ENCODE results near the gene DNAJC12. TPM values are rescaled to one million over a fixed set of nuclear protein-coding genes. Genes with fewer than 3 reads are reported as not detected.
"Not testable (repeated sequence)": the region's sequence is repeated elsewhere in the genome, so short reads cannot be mapped to it uniquely, and the experiment has no call there.

DNAJC12 gene
- total and polyA plus RNA-seq, 5 donors from 2014 or later: 0.43 to 0.61 TPM; not detected in 3

GRCh38 chr10:67836972-67837371 lies 1.0 kb downstream of the DNAJC12 start:
- no peak overlapping the region for H3K27ac Mint-ChIP-seq
- H3K4me1 Mint-ChIP-seq: peaks cover 0 to 5% (median under 1%) of the 10 kb centered on the region in 4 donors
- no peaks in the 10 kb centered on the region for H3K27me3 ChIP-seq (ENCODE audit: control insufficient read depth, insufficient read depth, low read length)
- no peak overlapping the region for H3K4me3 ChIP-seq (ENCODE audit: low read depth, low read length)
- no peak overlapping the region for H3K4me3 Mint-ChIP-seq
- peaks cover 18% of the 10 kb centered on the region for H3K27me3 Mint-ChIP-seq
- no peaks in the 10 kb centered on the region for H3K36me3 ChIP-seq (ENCODE audit: control insufficient read depth, insufficient read depth, low read length)
- peaks cover 3% of the 10 kb centered on the region for H3K36me3 Mint-ChIP-seq
- no peak for ATAC-seq (ENCODE audit: low read depth in 2 of 2)
- no peak overlapping the region for H3K27ac ChIP-seq (ENCODE audit: insufficient read depth, low read length, poor library complexity, severe bottlenecking)
- H3K4me1 ChIP-seq (ENCODE audit: control insufficient read depth, insufficient read depth, low read length, poor library complexity, severe bottlenecking): no peaks in the 10 kb centered on the region
- no peak for DNase-seq
- H3K9me3 ChIP-seq (ENCODE audit: control insufficient read depth in 2 of 2, low read length in 2 of 2): peaks cover 0 to 4% of the 10 kb centered on the region in 2 experiments
- peaks cover 0 to 9% (median 7%) of the 10 kb centered on the region in 7 donors for H3K9me3 Mint-ChIP-seq

- Mint-ChIP-seq H3K27ac (no peak overlapping the region), H3K27me3 (peaks cover 18% of the 10 kb centered on the region), H3K9me3 (peaks cover 0 to 7% (median 5%) of the 10 kb centered on the region in 7 donors), H3K4me1 (peaks cover 0 to 5% (median under 1%) of the 10 kb centered on the region in 4 donors), H3K36me3 (peaks cover 3% of the 10 kb centered on the region), H3K4me3 (no peak overlapping the region)
- Histone ChIP-seq H3K9me3 (ENCODE audit: control insufficient read depth in 2 of 2, low read length in 2 of 2) (no peaks in the 10 kb centered on the region), H3K36me3 (ENCODE audit: control insufficient read depth, insufficient read depth, low read length) (no peaks in the 10 kb centered on the region), H3K27ac (ENCODE audit: insufficient read depth, low read length, poor library complexity, severe bottlenecking) (no peak overlapping the region), H3K27me3 (ENCODE audit: control insufficient read depth, insufficient read depth, low read length) (no peaks in the 10 kb centered on the region), H3K4me1 (ENCODE audit: control insufficient read depth, insufficient read depth, low read length, poor library complexity, severe bottlenecking) (no peaks in the 10 kb centered on the region), H3K4me3 (ENCODE audit: low read depth, low read length) (no peak overlapping the region)
- ATAC-seq (ENCODE audit: low read depth in 2 of 2) (no peak), DNase-seq (no peak)
Measured at GRCh38 chr10:67836488-67836887, 1.5 kb downstream of the DNAJC12 start.

GRCh38 chr10:67835541-67836394 lies 2.2 kb downstream of the DNAJC12 start:
- H3K36me3 ChIP-seq (ENCODE audit: control insufficient read depth, insufficient read depth, low read length); H3K36me3 Mint-ChIP-seq; H3K4me3 Mint-ChIP-seq; H3K4me3 ChIP-seq (ENCODE audit: low read depth, low read length); H3K4me1 ChIP-seq (ENCODE audit: control insufficient read depth, insufficient read depth, low read length, poor library complexity, severe bottlenecking); H3K27ac Mint-ChIP-seq; ATAC-seq (ENCODE audit: low read depth in 2 of 2); H3K27ac ChIP-seq (ENCODE audit: insufficient read depth, low read length, poor library complexity, severe bottlenecking); DNase-seq; H3K9me3 ChIP-seq (ENCODE audit: control insufficient read depth in 2 of 2, low read length in 2 of 2); H3K4me1 Mint-ChIP-seq; H3K27me3 ChIP-seq (ENCODE audit: control insufficient read depth, insufficient read depth, low read length); H3K9me3 Mint-ChIP-seq: not testable (repeated sequence)
- H3K27me3 Mint-ChIP-seq: peaks cover 18% of the 10 kb centered on the region

GRCh38 chr10:67834375-67834774 lies 3.6 kb downstream of the DNAJC12 start:
- H3K27me3 Mint-ChIP-seq: peaks cover 13% of the 10 kb centered on the region
- H3K27me3 ChIP-seq (ENCODE audit: control insufficient read depth, insufficient read depth, low read length): no peaks in the 10 kb centered on the region
- no peak overlapping the region for H3K4me3 Mint-ChIP-seq
- H3K9me3 Mint-ChIP-seq: peaks cover 0 to 2% (median 0%) of the 10 kb centered on the region in 7 donors
- peaks cover 0 to 5% (median under 1%) of the 10 kb centered on the region in 4 donors for H3K4me1 Mint-ChIP-seq
- H3K4me1 ChIP-seq (ENCODE audit: control insufficient read depth, insufficient read depth, low read length, poor library complexity, severe bottlenecking): no peaks in the 10 kb centered on the region
- no peak overlapping the region for H3K27ac Mint-ChIP-seq
- no peak overlapping the region for H3K27ac ChIP-seq (ENCODE audit: insufficient read depth, low read length, poor library complexity, severe bottlenecking)
- H3K4me3 ChIP-seq (ENCODE audit: low read depth, low read length): no peak overlapping the region
- peaks cover 3% of the 10 kb centered on the region for H3K36me3 Mint-ChIP-seq
- ATAC-seq (ENCODE audit: low read depth in 2 of 2): no peak
- H3K9me3 ChIP-seq (ENCODE audit: control insufficient read depth in 2 of 2, low read length in 2 of 2): no peaks in the 10 kb centered on the region
- no peaks in the 10 kb centered on the region for H3K36me3 ChIP-seq (ENCODE audit: control insufficient read depth, insufficient read depth, low read length)
- no peak for DNase-seq

GRCh38 chr10:67827811-67828210 lies 10.2 kb downstream of the DNAJC12 start:
- Histone ChIP-seq H3K4me3 (ENCODE audit: low read depth, low read length) (no peak overlapping the region), H3K27me3 (ENCODE audit: control insufficient read depth, insufficient read depth, low read length) (no peaks in the 10 kb centered on the region), H3K36me3 (ENCODE audit: control insufficient read depth, insufficient read depth, low read length) (no peaks in the 10 kb centered on the region), H3K27ac (ENCODE audit: insufficient read depth, low read length, poor library complexity, severe bottlenecking) (no peak overlapping the region), H3K4me1 (ENCODE audit: control insufficient read depth, insufficient read depth, low read length, poor library complexity, severe bottlenecking) (no peaks in the 10 kb centered on the region), H3K9me3 (ENCODE audit: control insufficient read depth in 2 of 2, low read length in 2 of 2) (no peaks in the 10 kb centered on the region)
- H3K4me3 Mint-ChIP-seq: peak overlapping the region in 1 of 4 donors; percentile 47
- H3K4me1 Mint-ChIP-seq: peaks cover 5 to 17% (median 8%) of the 10 kb centered on the region in 4 donors
- DNase-seq: no peak
- peaks cover 4% of the 10 kb centered on the region for H3K27me3 Mint-ChIP-seq
- ATAC-seq (ENCODE audit: low read depth in 2 of 2): no peak
- H3K36me3 Mint-ChIP-seq: no peaks in the 10 kb centered on the region
- H3K27ac Mint-ChIP-seq: no peak overlapping the region
- no peaks in the 10 kb centered on the region for H3K9me3 Mint-ChIP-seq

GRCh38 chr10:67819768-67820204 lies 18.2 kb downstream of the DNAJC12 start:
- Mint-ChIP-seq H3K36me3 (no peaks in the 10 kb centered on the region), H3K4me1 (no peaks in the 10 kb centered on the region), H3K27me3 (peaks cover 17% of the 10 kb centered on the region), H3K4me3 (no peak overlapping the region), H3K9me3 (no peaks in the 10 kb centered on the region), H3K27ac (peak overlapping the region in 1 of 3 donors; percentile 90)
- DNase-seq: no peak
- Histone ChIP-seq H3K27ac (ENCODE audit: insufficient read depth, low read length, poor library complexity, severe bottlenecking) (no peak overlapping the region), H3K4me3 (ENCODE audit: low read depth, low read length) (no peak overlapping the region), H3K9me3 (ENCODE audit: control insufficient read depth in 2 of 2, low read length in 2 of 2) (no peaks in the 10 kb centered on the region), H3K4me1 (ENCODE audit: control insufficient read depth, insufficient read depth, low read length, poor library complexity, severe bottlenecking) (no peaks in the 10 kb centered on the region), H3K36me3 (ENCODE audit: control insufficient read depth, insufficient read depth, low read length) (no peaks in the 10 kb centered on the region), H3K27me3 (ENCODE audit: control insufficient read depth, insufficient read depth, low read length) (peaks cover 4% of the 10 kb centered on the region)
- ATAC-seq (ENCODE audit: low read depth in 2 of 2): no peak

- Histone ChIP-seq H3K27ac (ENCODE audit: insufficient read depth, low read length, poor library complexity, severe bottlenecking) (no peak overlapping the region), H3K9me3 (ENCODE audit: control insufficient read depth in 2 of 2, low read length in 2 of 2) (no peaks in the 10 kb centered on the region), H3K27me3 (ENCODE audit: control insufficient read depth, insufficient read depth, low read length) (peaks cover 4% of the 10 kb centered on the region), H3K36me3 (ENCODE audit: control insufficient read depth, insufficient read depth, low read length) (no peaks in the 10 kb centered on the region), H3K4me1 (ENCODE audit: control insufficient read depth, insufficient read depth, low read length, poor library complexity, severe bottlenecking) (no peaks in the 10 kb centered on the region), H3K4me3 (ENCODE audit: low read depth, low read length) (no peak overlapping the region)
- no peak overlapping the region for H3K27ac Mint-ChIP-seq
- H3K27me3 Mint-ChIP-seq: peaks cover 17% of the 10 kb centered on the region
- H3K4me1 Mint-ChIP-seq: no peaks in the 10 kb centered on the region
- DNase-seq: no peak
- ATAC-seq (ENCODE audit: low read depth in 2 of 2): no peak
- H3K36me3 Mint-ChIP-seq: no peaks in the 10 kb centered on the region
- H3K9me3 Mint-ChIP-seq: no peaks in the 10 kb centered on the region
- no peak overlapping the region for H3K4me3 Mint-ChIP-seq
Measured at GRCh38 chr10:67818323-67818722, 19.7 kb downstream of the DNAJC12 start.

GRCh38 chr10:67816719-67817118 lies 21.3 kb downstream of the DNAJC12 start:
- no peak overlapping the region for H3K27ac ChIP-seq (ENCODE audit: insufficient read depth, low read length, poor library complexity, severe bottlenecking)
- H3K4me3 ChIP-seq (ENCODE audit: low read depth, low read length): no peak overlapping the region
- H3K36me3 ChIP-seq (ENCODE audit: control insufficient read depth, insufficient read depth, low read length): no peaks in the 10 kb centered on the region
- Mint-ChIP-seq H3K27ac (no peak overlapping the region), H3K4me3 (no peak overlapping the region), H3K27me3 (peaks cover 11% of the 10 kb centered on the region), H3K36me3 (no peaks in the 10 kb centered on the region), H3K4me1 (no peaks in the 10 kb centered on the region), H3K9me3 (no peaks in the 10 kb centered on the region)
- H3K4me1 ChIP-seq (ENCODE audit: control insufficient read depth, insufficient read depth, low read length, poor library complexity, severe bottlenecking): no peaks in the 10 kb centered on the region
- H3K27me3 ChIP-seq (ENCODE audit: control insufficient read depth, insufficient read depth, low read length): peaks cover 4% of the 10 kb centered on the region
- no peak for ATAC-seq (ENCODE audit: low read depth in 2 of 2)
- DNase-seq: no peak
- no peaks in the 10 kb centered on the region for H3K9me3 ChIP-seq (ENCODE audit: control insufficient read depth in 2 of 2, low read length in 2 of 2)
